ENCODE measurements around the gene FAT3.

DNA sequence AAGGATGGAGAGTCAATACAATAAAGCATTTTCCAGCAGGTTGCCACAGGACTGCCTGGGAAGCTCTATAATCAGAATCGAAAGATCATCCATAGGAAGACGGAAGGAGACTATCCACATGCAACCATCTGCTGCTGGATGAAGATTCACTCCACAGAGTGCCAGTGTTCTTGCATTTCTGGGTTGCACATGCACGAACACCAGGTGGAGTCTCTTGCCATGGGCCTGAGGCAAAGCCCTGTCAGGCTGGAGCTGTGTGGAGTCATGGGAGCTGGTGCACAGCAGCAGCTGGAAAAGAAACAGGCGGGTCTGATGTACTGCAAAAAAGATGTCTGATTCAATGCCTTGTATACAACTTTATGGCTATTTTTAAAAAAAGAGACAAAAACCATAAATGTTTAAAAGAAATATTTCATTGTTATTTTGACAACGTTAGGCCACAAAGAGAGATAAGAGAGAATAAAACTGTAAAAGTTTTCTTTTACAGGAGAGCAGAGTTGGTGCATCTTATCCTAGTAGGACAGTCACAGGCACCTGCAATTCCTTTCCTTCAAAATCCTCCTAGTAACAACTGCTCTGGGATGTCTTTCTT lies 12.9 kb upstream of the FAT3 start:
- no peak for TF ChIP-seq POLR2A (IDR thresholded peaks at IDR 0.05; ENCODE audit: low read depth, low read length)
- TF ChIP-seq POLR2AphosphoS5 (IDR thresholded peaks at IDR 0.05; ENCODE audit: low read depth, low read length): no peak
